Thoracic aorta (tissue), 2 donors: ENCODE measurements around the gene PFAS. TPM values are rescaled to one million over a fixed set of nuclear protein-coding genes. Genes with fewer than 3 reads are reported as not detected.

Source experiments
- ATAC-seq: fragments of 150-250 bp; one replicate; pipeline ENCODE4 v1.8.0; 2017; ENCODE audit warnings: low read depth; ENCODE audit not compliant: insufficient number of reproducible peaks, low FRiP score
- DNase-seq: peaks from one replicate; pipeline ENCODE4 v3.0.0-alpha.2; 2020; ENCODE audit warnings: low spot score
- H3K27ac ChIP-seq, 2 donors: fragments of 200-600 bp; sonication (generic); 1 replicate in 1 of 2; 2 replicates in 1 of 2; pipeline ENCODE4 v1.5.1; 2016; ENCODE audit warnings: mild to moderate bottlenecking in 2 of 2, moderate library complexity in 2 of 2
- H3K27me3 ChIP-seq: fragments of 200-600 bp; sonication (generic); replicated peaks from 2 replicates; pipeline ENCODE4 v1.6.0; 2016; ENCODE audit warnings: mild to moderate bottlenecking; ENCODE audit not compliant: insufficient read depth
- H3K36me3 ChIP-seq: fragments of 200-600 bp; sonication (generic); one replicate; pipeline ENCODE4 v1.5.1; 2016
- H3K4me1 ChIP-seq, 2 donors: fragments of 200-600 bp; sonication (generic); 1 replicate in 1 of 2; 2 replicates in 1 of 2; pipeline versions ENCODE4 v1.5.1 to v1.6.0; 2016; ENCODE audit warnings: low read depth in 2 of 2, mild to moderate bottlenecking in 1 of 2; ENCODE audit not compliant: control insufficient read depth in 1 of 2
- H3K4me3 ChIP-seq: fragments of 200-600 bp; sonication (generic); 2 replicates; pipeline ENCODE4 v1.5.1; 2016; ENCODE audit warnings: mild to moderate bottlenecking
- H3K9me3 ChIP-seq: fragments of 200-600 bp; sonication (generic); 2 replicates; pipeline ENCODE4 v1.5.1; 2016
- CTCF ChIP-seq: fragments of 200-600 bp; sonication (generic); IDR thresholded peaks from one replicate; pipeline ENCODE4 v1.5.1; 2019; ENCODE audit warnings: antibody characterized with exemption
- total RNA-seq, 2 donors: library from RNA; depleted of rRNA; stranded (reverse); fragments of >200 nt; gene quantifications; one replicate each; pipeline versions ENCODE4 v1.1.0 to v1.2.3, GENCODE V29; 2016

Gene PFAS
- total RNA-seq, 2 donors from 2014 or later, result 13.2 to 15.2 TPM

GRCh38 chr17:8234361-8235270, 14.5 kb upstream of the PFAS start:
- Histone ChIP-seq H3K27me3 (no peaks in the 10 kb centered on the region), H3K9me3 (no peaks in the 10 kb centered on the region), H3K4me3 (no peak overlapping the region), H3K4me1 (no peaks in the 10 kb centered on the region), H3K27ac (no peak overlapping the region), H3K36me3 (peaks cover 85% of the 10 kb centered on the region)
- DNase-seq (no peak), ATAC-seq (no peak)
- TF ChIP-seq CTCF, result no peak

- Histone ChIP-seq H3K36me3 (peaks cover 79% of the 10 kb centered on the region), H3K27me3 (no peaks in the 10 kb centered on the region), H3K4me3 (no peak overlapping the region), H3K4me1 (no peaks in the 10 kb centered on the region), H3K27ac (no peak overlapping the region), H3K9me3 (no peaks in the 10 kb centered on the region)
- ATAC-seq, result no peak
- TF ChIP-seq CTCF, result no peak
- no peak for DNase-seq
Measured at GRCh38 chr17:8235676-8236075, 13.4 kb upstream of the PFAS start.

DNA sequence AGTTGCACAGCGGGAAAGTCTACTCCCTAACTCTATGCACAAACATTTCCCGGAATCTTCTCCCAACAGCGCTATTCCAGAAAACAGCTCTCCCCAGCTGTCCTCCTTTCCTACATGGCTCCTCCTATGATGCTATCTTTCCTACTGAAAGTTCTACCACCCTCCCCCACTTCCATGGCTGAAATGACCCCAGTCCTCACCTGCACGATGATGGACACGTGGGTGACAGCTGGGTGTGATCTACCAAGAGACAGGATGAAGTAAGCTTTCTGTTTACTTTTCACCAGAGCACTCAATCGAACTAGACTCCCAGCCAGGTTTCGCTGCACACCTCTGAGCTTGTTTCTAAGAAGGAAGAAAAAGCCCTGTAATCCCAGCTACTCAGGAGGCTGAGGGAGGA, 11.9 kb upstream of the PFAS start:
- H3K36me3 ChIP-seq, result peaks cover 67% of the 10 kb centered on the region
- no peak for ATAC-seq
- H3K4me3 ChIP-seq, result no peak overlapping the region
- no peaks in the 10 kb centered on the region for H3K9me3 ChIP-seq
- TF ChIP-seq CTCF, result no peak
- H3K27me3 ChIP-seq, result no peaks in the 10 kb centered on the region
- no peak for DNase-seq
- H3K4me1 ChIP-seq, result no peaks in the 10 kb centered on the region
- no peak overlapping the region for H3K27ac ChIP-seq

DNA sequence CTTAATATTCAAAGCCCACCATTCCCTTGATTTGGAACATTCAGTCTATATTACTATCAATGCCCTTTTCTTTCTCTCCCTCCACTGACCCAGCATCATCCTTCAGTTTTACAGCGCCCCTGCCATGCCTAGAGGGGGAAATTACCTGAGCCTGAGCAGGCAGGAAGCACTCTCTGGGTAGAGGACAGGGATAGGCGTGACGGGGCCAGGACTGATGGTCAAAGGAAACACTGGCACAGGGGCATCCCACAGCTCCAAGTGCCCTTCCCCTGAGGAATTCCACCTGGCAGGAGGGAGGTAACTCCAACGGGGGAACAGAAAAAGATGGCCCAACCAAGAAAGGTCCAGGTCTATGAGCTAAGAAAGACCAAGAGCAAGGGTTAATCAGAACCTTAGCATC, 11.2 kb upstream of the PFAS start:
- H3K4me3 ChIP-seq, result no peak overlapping the region
- H3K9me3 ChIP-seq, result no peaks in the 10 kb centered on the region
- H3K27me3 ChIP-seq, result no peaks in the 10 kb centered on the region
- ATAC-seq, result no peak
- no peaks in the 10 kb centered on the region for H3K4me1 ChIP-seq
- no peak for TF ChIP-seq CTCF
- H3K36me3 ChIP-seq, result peaks cover 64% of the 10 kb centered on the region
- DNase-seq, result no peak
- H3K27ac ChIP-seq, result no peak overlapping the region

DNA sequence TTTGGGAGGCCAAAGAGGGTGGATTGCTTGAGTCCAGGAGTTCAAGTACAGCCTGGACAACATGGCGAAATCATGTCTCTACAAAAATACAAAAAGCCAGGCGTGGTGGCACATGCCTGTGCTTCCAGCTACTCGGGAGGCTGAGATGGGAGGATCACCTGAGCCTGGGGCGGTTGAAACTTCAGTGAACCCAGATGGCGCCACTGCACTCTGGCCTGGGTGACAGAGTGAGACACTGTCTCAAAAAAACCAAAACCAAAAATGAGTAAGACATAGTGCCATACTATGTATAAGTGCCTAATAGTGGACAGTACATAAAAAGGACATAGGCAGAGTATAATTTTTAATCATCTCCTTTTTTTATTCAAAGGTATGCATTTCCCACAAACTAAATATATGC, 5.3 kb upstream of the PFAS start:
- H3K27ac ChIP-seq, result no peak overlapping the region
- no peaks in the 10 kb centered on the region for H3K27me3 ChIP-seq
- ATAC-seq (no peak), DNase-seq (no peak)
- H3K4me3 ChIP-seq, result no peak overlapping the region
- TF ChIP-seq CTCF, result no peak
- H3K9me3 ChIP-seq, result no peaks in the 10 kb centered on the region
- H3K36me3 ChIP-seq, result peaks cover 21% of the 10 kb centered on the region
- H3K4me1 ChIP-seq, result peaks cover 0 to 4% of the 10 kb centered on the region in 2 donors
